GM18858 (cell line): ENCODE data around the gene KRT82.
"Not testable (repeated sequence)": the region's sequence is repeated elsewhere in the genome, so short reads cannot be mapped to it uniquely, and the experiment has no call there.

Source experiments
- ATAC-seq: cut with Tn5 transposase; IDR thresholded peaks from one replicate; pipeline ENCODE4 v1.9.1; 2021; ENCODE audit not compliant: unreplicated experiment

Gene KRT82

GRCh38 chr12:52405922-52406385 lies at the start of gene KRT82:
TSS of gene KRT82 (minus strand) at chr12:52406335. CDS start at chr12:52406277, 58 bp downstream.
- ATAC-seq, result no peak

GRCh38 chr12:52455821-52456220 lies 49.7 kb upstream of the KRT82 start:
- ATAC-seq, result no peak

GRCh38 chr12:52454411-52455201 lies 48.5 kb upstream of the KRT82 start:
- ATAC-seq, result no peak

GRCh38 chr12:52452101-52452500 lies 46.0 kb upstream of the KRT82 start, which contains the start of gene KRT6B:
TSS of gene KRT6B (minus strand) at chr12:52452146. CDS start at chr12:52452078, 68 bp downstream.
- no peak for ATAC-seq

GRCh38 chr12:52448228-52448627 lies 42.1 kb upstream of the KRT82 start:
- no peak for ATAC-seq

GRCh38 chr12:52447196-52447595 lies 41.1 kb upstream of the KRT82 start:
- ATAC-seq, result not testable (repeated sequence)

- ATAC-seq, result no peak
Observed at GRCh38 chr12:52446367-52447045, 40.4 kb upstream of the KRT82 start.

GRCh38 chr12:52445876-52446275 lies 39.7 kb upstream of the KRT82 start:
- no peak for ATAC-seq

- ATAC-seq, result no peak
Observed at GRCh38 chr12:52444647-52445595, 38.8 kb upstream of the KRT82 start.

GRCh38 chr12:52443966-52444365 lies 37.8 kb upstream of the KRT82 start:
- ATAC-seq, result no peak

- ATAC-seq, result no peak
Observed at GRCh38 chr12:52442600-52443061, 36.5 kb upstream of the KRT82 start.

GRCh38 chr12:52441320-52441911 lies 35.3 kb upstream of the KRT82 start:
- ATAC-seq, result no peak

GRCh38 chr12:52440821-52441319 lies 34.7 kb upstream of the KRT82 start:
- no peak for ATAC-seq

- no peak for ATAC-seq
Observed at GRCh38 chr12:52439845-52440244, 33.7 kb upstream of the KRT82 start.

GRCh38 chr12:52439420-52439819 lies 33.3 kb upstream of the KRT82 start:
- ATAC-seq, result no peak

GRCh38 chr12:52438305-52439301 lies 32.5 kb upstream of the KRT82 start:
- no peak for ATAC-seq

- no peak for ATAC-seq
Observed at GRCh38 chr12:52437508-52437907, 31.4 kb upstream of the KRT82 start.

GRCh38 chr12:52436828-52437474 lies 30.8 kb upstream of the KRT82 start:
- ATAC-seq, result no peak
